ENCODE data around the gene STMP1.

The STMP1 gene

GRCh38 chr7:135704074-135704473 lies 41.8 kb downstream of the STMP1 start:
- Histone ChIP-seq H3K4me1 (ENCODE audit: control insufficient read depth, low read length) (no peaks in the 10 kb centered on the region), H3K79me2 (ENCODE audit: control insufficient read depth, low read length) (no peaks in the 10 kb centered on the region), H3K36me3 (ENCODE audit: control insufficient read depth, low read length) (no peaks in the 10 kb centered on the region), H3F3A (ENCODE audit: control insufficient read depth, insufficient read depth) (no peaks in the 10 kb centered on the region), H3K9me3 (ENCODE audit: control insufficient read depth, insufficient read depth, low read length) (no peaks in the 10 kb centered on the region), H3K4me2 (ENCODE audit: low read length) (no peak overlapping the region), H4K20me1 (ENCODE audit: control insufficient read depth, insufficient read depth, low read depth, low read length) (no peaks in the 10 kb centered on the region), H3K9me2 (replicated peaks; ENCODE audit: control insufficient read depth, low read length) (no peaks in the 10 kb centered on the region), H3K4me3 (ENCODE audit: low read length) (no peak overlapping the region), H3K27me3 (ENCODE audit: control insufficient read depth, low read length) (no peaks in the 10 kb centered on the region; the same call in 1 of the 2 replicates), H3K27ac (ENCODE audit: low read depth, low read length) (no peak overlapping the region)
- no peak for TF ChIP-seq EZH2phosphoT487 (IDR thresholded peaks at IDR 0.05; ENCODE audit: borderline replicate concordance, low read length)
- peak; percentile 75 for TF ChIP-seq CTCF (IDR thresholded peaks at IDR 0.05; ENCODE audit: low read depth, low read length, poor library complexity, severe bottlenecking)

- H3K36me3 ChIP-seq (ENCODE audit: control insufficient read depth, low read length) = no peaks in the 10 kb centered on the region
- no peaks in the 10 kb centered on the region for H3K9me3 ChIP-seq (ENCODE audit: control insufficient read depth, insufficient read depth, low read length)
- no peak overlapping the region for H3K4me3 ChIP-seq (ENCODE audit: low read length)
- TF ChIP-seq CTCF (IDR thresholded peaks at IDR 0.05; ENCODE audit: low read depth, low read length, poor library complexity, severe bottlenecking) (no peak), EZH2phosphoT487 (IDR thresholded peaks at IDR 0.05; ENCODE audit: borderline replicate concordance, low read length) (no peak)
- peaks cover under 1% of the 10 kb centered on the region; the same call in 1 of the 2 replicates for H3K27me3 ChIP-seq (ENCODE audit: control insufficient read depth, low read length)
- H3K79me2 ChIP-seq (ENCODE audit: control insufficient read depth, low read length) = no peaks in the 10 kb centered on the region
- no peak overlapping the region for H3K4me2 ChIP-seq (ENCODE audit: low read length)
- no peaks in the 10 kb centered on the region for H3F3A ChIP-seq (ENCODE audit: control insufficient read depth, insufficient read depth)
- no peaks in the 10 kb centered on the region for H3K9me2 ChIP-seq (replicated peaks; ENCODE audit: control insufficient read depth, low read length)
- H4K20me1 ChIP-seq (ENCODE audit: control insufficient read depth, insufficient read depth, low read depth, low read length) = no peaks in the 10 kb centered on the region
- H3K4me1 ChIP-seq (ENCODE audit: control insufficient read depth, low read length) = no peaks in the 10 kb centered on the region
- no peak overlapping the region for H3K27ac ChIP-seq (ENCODE audit: low read depth, low read length)
Observed at GRCh38 chr7:135704698-135705097, 42.4 kb downstream of the STMP1 start.

- Histone ChIP-seq H4K20me1 (ENCODE audit: control insufficient read depth, insufficient read depth, low read depth, low read length) (no peaks in the 10 kb centered on the region), H3K27ac (ENCODE audit: low read depth, low read length) (no peak overlapping the region)
Observed at GRCh38 chr7:135706038-135706742, 43.9 kb downstream of the STMP1 start.

More at GRCh38 chr7:135706038-135706742, 43.9 kb downstream of the STMP1 start:
- no peak overlapping the region for H3K4me3 ChIP-seq (ENCODE audit: low read length)
- H3K4me1 ChIP-seq (ENCODE audit: control insufficient read depth, low read length) = no peaks in the 10 kb centered on the region
- no peak overlapping the region for H3K4me2 ChIP-seq (ENCODE audit: low read length)
- peaks cover 3% of the 10 kb centered on the region; the same call in 1 of the 2 replicates for H3K27me3 ChIP-seq (ENCODE audit: control insufficient read depth, low read length)
- H3K79me2 ChIP-seq (ENCODE audit: control insufficient read depth, low read length) = no peaks in the 10 kb centered on the region
- no peaks in the 10 kb centered on the region for H3K9me3 ChIP-seq (ENCODE audit: control insufficient read depth, insufficient read depth, low read length)
- H3K9me2 ChIP-seq (replicated peaks; ENCODE audit: control insufficient read depth, low read length) = no peaks in the 10 kb centered on the region
- no peaks in the 10 kb centered on the region for H3K36me3 ChIP-seq (ENCODE audit: control insufficient read depth, low read length)
- no peak for TF ChIP-seq CTCF (IDR thresholded peaks at IDR 0.05; ENCODE audit: low read depth, low read length, poor library complexity, severe bottlenecking)
- TF ChIP-seq EZH2phosphoT487 (IDR thresholded peaks at IDR 0.05; ENCODE audit: borderline replicate concordance, low read length) = no peak
- no peaks in the 10 kb centered on the region for H3F3A ChIP-seq (ENCODE audit: control insufficient read depth, insufficient read depth)

Measured in DOHH2 (cell line).